Activated gamma-delta T cell treated with Interleukin-2 at 50 U/mL for 16 hours (primary cell): ENCODE results near the gene FTO.

ENCODE experiments used
- DNase-seq: peaks from one replicate; pipeline ENCODE4 v3.0.0-alpha.2; 2020

Gene FTO

GRCh38 chr16:54062361-54063278 is 358.7 kb downstream of the FTO start:
- DNase-seq = no peak

- no peak for DNase-seq
Measured at GRCh38 chr16:54063279-54063773, 359.4 kb downstream of the FTO start.

- DNase-seq = no peak
Measured at GRCh38 chr16:54066451-54067105, 362.6 kb downstream of the FTO start.

- DNase-seq = no peak
Measured at GRCh38 chr16:54067322-54068065, 363.5 kb downstream of the FTO start.

- DNase-seq = no peak
Measured at GRCh38 chr16:54068212-54068611, 364.3 kb downstream of the FTO start.

- no peak for DNase-seq
Measured at GRCh38 chr16:54069601-54070239, 365.8 kb downstream of the FTO start.

GRCh38 chr16:54070789-54071343 is 366.9 kb downstream of the FTO start:
- no peak for DNase-seq

GRCh38 chr16:54071514-54071913 is 367.6 kb downstream of the FTO start:
- no peak for DNase-seq

- DNase-seq = no peak
Measured at GRCh38 chr16:54072237-54072636, 368.3 kb downstream of the FTO start.

- no peak for DNase-seq
Measured at GRCh38 chr16:54073356-54073755, 369.4 kb downstream of the FTO start.

GRCh38 chr16:54075446-54075845 is 371.5 kb downstream of the FTO start:
- DNase-seq = no peak

- no peak for DNase-seq
Measured at GRCh38 chr16:54076006-54076504, 372.1 kb downstream of the FTO start.

- no peak for DNase-seq
Measured at GRCh38 chr16:54077050-54077821, 373.3 kb downstream of the FTO start.

- DNase-seq = no peak
Measured at GRCh38 chr16:54080524-54081008, 376.6 kb downstream of the FTO start.

GRCh38 chr16:54086791-54087190 is 382.8 kb downstream of the FTO start:
- no peak for DNase-seq

- DNase-seq = no peak
Measured at GRCh38 chr16:54090602-54091001, 386.6 kb downstream of the FTO start.

GRCh38 chr16:54093281-54093680 is 389.3 kb downstream of the FTO start:
- no peak for DNase-seq

- no peak for DNase-seq
Measured at GRCh38 chr16:54094641-54095040, 390.7 kb downstream of the FTO start.

GRCh38 chr16:54096607-54097006 is 392.7 kb downstream of the FTO start:
- DNase-seq = no peak

GRCh38 chr16:54097774-54098173 is 393.8 kb downstream of the FTO start:
- no peak for DNase-seq

- DNase-seq = no peak
Measured at GRCh38 chr16:54098247-54098646, 394.3 kb downstream of the FTO start.
